ENCODE data around the gene EGFR.

DNA sequence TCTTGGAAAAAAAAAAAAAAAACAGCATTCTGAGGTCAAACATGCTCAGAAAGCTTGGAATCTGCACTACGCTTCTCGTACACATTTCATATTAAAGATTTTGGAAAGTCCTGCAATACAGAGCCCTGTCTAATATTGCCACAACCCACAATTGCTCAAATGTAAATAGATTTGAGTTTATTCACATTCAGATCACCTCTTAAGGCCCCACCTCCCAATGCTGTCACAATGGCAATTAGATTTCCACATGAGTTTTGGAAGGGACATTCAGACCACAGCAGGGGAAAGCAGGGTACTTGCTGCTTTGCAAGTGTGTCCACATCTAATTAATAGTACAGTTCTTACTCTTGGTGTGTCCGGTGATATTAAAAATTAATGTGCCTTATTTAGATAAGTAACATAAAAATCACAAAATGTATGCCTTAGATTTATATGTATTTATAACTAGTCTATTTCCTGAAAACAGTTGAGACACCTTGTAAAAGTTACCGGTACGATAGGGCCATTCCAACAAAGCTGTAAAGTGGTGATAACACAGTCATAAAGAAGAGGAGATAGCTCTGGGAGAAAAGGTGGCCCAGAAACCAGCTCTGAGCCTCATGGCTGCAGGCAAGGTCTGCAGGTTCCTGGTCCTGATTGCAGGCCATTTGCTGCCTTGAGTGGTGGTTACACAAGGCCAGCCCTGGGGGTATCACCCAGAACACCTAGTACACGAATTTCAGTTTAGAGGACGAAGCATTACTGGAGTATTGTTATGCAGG is 27.9 kb downstream of the EGFR start:
- TF ChIP-seq, protein P1, sequence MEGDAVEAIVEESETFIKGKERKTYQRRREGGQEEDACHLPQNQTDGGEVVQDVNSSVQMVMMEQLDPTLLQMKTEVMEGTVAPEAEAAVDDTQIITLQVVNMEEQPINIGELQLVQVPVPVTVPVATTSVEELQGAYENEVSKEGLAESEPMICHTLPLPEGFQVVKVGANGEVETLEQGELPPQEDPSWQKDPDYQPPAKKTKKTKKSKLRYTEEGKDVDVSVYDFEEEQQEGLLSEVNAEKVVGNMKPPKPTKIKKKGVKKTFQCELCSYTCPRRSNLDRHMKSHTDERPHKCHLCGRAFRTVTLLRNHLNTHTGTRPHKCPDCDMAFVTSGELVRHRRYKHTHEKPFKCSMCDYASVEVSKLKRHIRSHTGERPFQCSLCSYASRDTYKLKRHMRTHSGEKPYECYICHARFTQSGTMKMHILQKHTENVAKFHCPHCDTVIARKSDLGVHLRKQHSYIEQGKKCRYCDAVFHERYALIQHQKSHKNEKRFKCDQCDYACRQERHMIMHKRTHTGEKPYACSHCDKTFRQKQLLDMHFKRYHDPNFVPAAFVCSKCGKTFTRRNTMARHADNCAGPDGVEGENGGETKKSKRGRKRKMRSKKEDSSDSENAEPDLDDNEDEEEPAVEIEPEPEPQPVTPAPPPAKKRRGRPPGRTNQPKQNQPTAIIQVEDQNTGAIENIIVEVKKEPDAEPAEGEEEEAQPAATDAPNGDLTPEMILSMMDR (IDR thresholded peaks at IDR 0.05; ENCODE audit: low read depth, low read length, poor library complexity, severe bottlenecking): no peak
- no peak for TF ChIP-seq EZH2phosphoT487 (IDR thresholded peaks at IDR 0.05; ENCODE audit: borderline replicate concordance, low read length)
